Chondrocyte (in vitro differentiated cells): Measurements from ENCODE around the gene WDFY3. TPM values are rescaled to one million over a fixed set of nuclear protein-coding genes. Genes with fewer than 3 reads are reported as not detected.

Source experiments
- DNase-seq: peaks from one replicate; pipeline ENCODE4 v3.0.0; 2021; ENCODE audit warnings: mixed read lengths, low spot score
- H3K27ac Mint-ChIP-seq: one replicate; pipeline ENCODE4 v1.8.0; 2021; ENCODE audit warnings: mild to moderate bottlenecking, moderate library complexity, mixed read lengths; ENCODE audit not compliant: unreplicated experiment
- H3K27me3 Mint-ChIP-seq: 2 replicates; pipeline ENCODE4 v1.8.0; 2021; ENCODE audit warnings: low read depth, mixed read lengths
- H3K36me3 Mint-ChIP-seq: 2 replicates; pipeline ENCODE4 v1.8.0; 2021; ENCODE audit warnings: low read depth, mixed read lengths
- H3K4me1 Mint-ChIP-seq: 2 replicates; pipeline ENCODE4 v1.8.0; 2021; ENCODE audit warnings: low read depth, mild to moderate bottlenecking, mixed read lengths
- H3K4me3 Mint-ChIP-seq: one replicate; pipeline ENCODE4 v1.8.0; 2021; ENCODE audit warnings: mild to moderate bottlenecking, moderate library complexity, mixed read lengths; ENCODE audit not compliant: unreplicated experiment
- H3K9me3 Mint-ChIP-seq: 2 replicates; pipeline ENCODE4 v1.8.0; 2021; ENCODE audit warnings: low read depth, mixed read lengths
- CTCF ChIP-seq: fragments of 200-600 bp; sonication (generic); IDR thresholded peaks from 2 replicates; pipeline ENCODE4 v1.5.0; 2021; ENCODE audit warnings: antibody characterized with exemption, mild to moderate bottlenecking, moderate library complexity
- total RNA-seq: library from RNA; stranded (reverse); gene quantifications from 3 replicates; pipeline ENCODE4 v1.2.1, GENCODE V29; 2021

The WDFY3 gene
- total RNA-seq, 1 donor from 2014 or later: 61.9 TPM

- H3K9me3 Mint-ChIP-seq: no peaks in the 10 kb centered on the region
- no peak for TF ChIP-seq CTCF
- H3K36me3 Mint-ChIP-seq: peaks cover 22% of the 10 kb centered on the region
- no peaks in the 10 kb centered on the region for H3K27me3 Mint-ChIP-seq
- no peak overlapping the region for H3K4me3 Mint-ChIP-seq
- H3K4me1 Mint-ChIP-seq: peaks cover 42% of the 10 kb centered on the region
- peak overlapping the region; percentile 83 for H3K27ac Mint-ChIP-seq
- no peak for DNase-seq
These were observed 275.3 kb downstream of the WDFY3 start for GRCh38 chr4:84691170-84691691.

- H3K27me3 Mint-ChIP-seq: no peaks in the 10 kb centered on the region
- H3K27ac Mint-ChIP-seq: peak overlapping the region; percentile 83
- no peak for DNase-seq
These were observed 276.0 kb downstream of the WDFY3 start for GRCh38 chr4:84690481-84690880.

GRCh38 chr4:84689197-84689596 lies 277.3 kb downstream of the WDFY3 start:
- Mint-ChIP-seq H3K4me3 (no peak overlapping the region), H3K27me3 (no peaks in the 10 kb centered on the region), H3K27ac (no peak overlapping the region), H3K4me1 (peaks cover 42% of the 10 kb centered on the region), H3K9me3 (no peaks in the 10 kb centered on the region), H3K36me3 (peaks cover 14% of the 10 kb centered on the region)
- TF ChIP-seq CTCF: no peak
- DNase-seq: no peak

More at GRCh38 chr4:84690481-84690880, 276.0 kb downstream of the WDFY3 start:
- Mint-ChIP-seq H3K9me3 (no peaks in the 10 kb centered on the region), H3K4me1 (peaks cover 42% of the 10 kb centered on the region), H3K36me3 (peaks cover 19% of the 10 kb centered on the region), H3K4me3 (no peak overlapping the region)
- TF ChIP-seq CTCF: no peak

- no peak for TF ChIP-seq CTCF
- DNase-seq: no peak
- H3K9me3 Mint-ChIP-seq: no peaks in the 10 kb centered on the region
- peaks cover 17% of the 10 kb centered on the region for H3K36me3 Mint-ChIP-seq
- peaks cover 42% of the 10 kb centered on the region for H3K4me1 Mint-ChIP-seq
- H3K27me3 Mint-ChIP-seq: no peaks in the 10 kb centered on the region
- no peak overlapping the region for H3K4me3 Mint-ChIP-seq
- H3K27ac Mint-ChIP-seq: no peak overlapping the region
These were observed 277.9 kb downstream of the WDFY3 start for GRCh38 chr4:84688605-84689004.

GRCh38 chr4:84685105-84685504 lies 281.4 kb downstream of the WDFY3 start:
- Mint-ChIP-seq H3K27me3 (no peaks in the 10 kb centered on the region), H3K9me3 (no peaks in the 10 kb centered on the region), H3K36me3 (peaks cover 20% of the 10 kb centered on the region), H3K4me3 (no peak overlapping the region), H3K4me1 (peaks cover 38% of the 10 kb centered on the region), H3K27ac (no peak overlapping the region)
- DNase-seq: no peak
- TF ChIP-seq CTCF: no peak
